C4-2B (cell line): Measurements from ENCODE around the gene WDR81.

Experiments used
- H3K27ac ChIP-seq: fragments of 450-650 bp; 2 replicates; pipeline ENCODE4 v1.5.1; 2017
- ZFX ChIP-seq: fragments of 450-650 bp; IDR thresholded peaks from 2 replicates; pipeline ENCODE4 v1.6.1; 2017
- TF ChIP-seq, protein P1 (sequence below): fragments of 450-650 bp; conservative IDR thresholded peaks from 2 replicates; pipeline ENCODE4 v1.5.1; 2017; ENCODE audit warnings: mild to moderate bottlenecking

The WDR81 gene

DNA sequence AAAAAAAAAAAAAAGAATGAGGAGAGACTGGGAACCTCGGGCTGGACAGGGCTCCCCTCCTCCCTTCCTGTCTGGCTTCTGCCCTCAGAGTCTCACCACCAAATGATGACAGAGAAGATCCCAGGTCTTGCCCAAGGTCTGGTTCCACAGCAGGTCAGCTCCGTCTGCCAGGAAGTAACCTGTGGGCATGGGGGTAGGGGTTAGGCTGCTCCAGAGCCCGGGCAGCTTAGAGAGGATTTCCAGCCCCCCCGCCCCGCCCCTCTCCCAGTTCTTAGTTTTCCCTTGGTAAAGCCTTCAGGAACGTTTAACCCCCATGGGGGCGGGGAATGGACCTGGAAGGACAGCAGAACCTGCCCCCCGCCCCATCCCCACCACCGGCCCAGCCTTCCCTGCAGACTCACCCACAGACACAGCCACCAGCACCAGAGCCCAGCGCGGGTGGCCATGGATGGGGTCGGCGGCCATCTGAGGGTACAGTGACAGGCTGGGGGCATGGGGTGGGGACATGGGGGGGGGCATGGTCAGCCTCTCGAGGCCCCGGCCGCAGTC, 15.0 kb upstream of the WDR81 start:
- no peak for TF ChIP-seq ZFX
- peak overlapping the region; percentile 77 for H3K27ac ChIP-seq

DNA sequence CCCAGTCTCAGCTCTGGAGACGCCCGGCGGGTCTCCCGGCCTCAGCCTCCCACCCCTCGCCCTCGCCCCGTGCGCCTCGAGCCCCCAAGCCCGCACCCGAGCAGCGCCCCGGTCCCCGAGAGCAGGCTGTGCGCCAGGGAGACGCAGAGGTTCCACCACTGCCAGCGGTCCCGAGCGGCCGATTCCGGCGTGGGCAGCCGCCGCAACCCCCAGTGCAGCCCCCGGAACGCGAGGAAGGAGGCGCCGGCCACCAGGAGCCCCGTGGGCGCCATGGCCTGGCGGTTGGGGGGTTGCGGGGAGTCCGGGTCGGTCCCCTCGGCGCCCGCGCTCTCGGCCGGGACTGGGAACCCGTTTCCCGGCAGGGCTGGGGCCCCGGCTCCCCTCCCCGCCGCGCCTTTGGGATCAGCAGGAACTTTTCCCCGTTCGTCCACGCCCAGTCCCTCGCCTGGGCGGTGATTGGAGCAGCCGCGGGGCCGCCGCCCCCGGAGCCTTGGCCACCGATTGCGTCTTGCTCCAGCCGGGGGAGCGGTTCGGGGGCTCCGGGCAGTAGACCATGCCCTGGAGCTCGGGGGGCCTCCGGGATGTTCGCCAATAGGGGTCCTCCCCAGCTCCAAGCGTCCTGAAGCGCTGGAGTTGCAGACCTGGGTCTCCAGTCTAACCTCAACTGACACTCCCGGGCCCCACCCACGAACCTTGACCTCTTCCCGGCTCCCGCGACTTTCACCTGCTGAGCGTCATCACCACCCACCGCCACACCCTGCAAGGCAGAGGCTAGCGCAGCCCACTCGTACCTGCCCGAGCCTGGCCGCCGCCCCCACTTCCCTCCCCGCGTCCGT, 14.3 kb upstream of the WDR81 start, which contains the start of gene TLCD2:
Gene TLCD2, minus strand, starts transcription at position 407 of the 836 bp plus-strand sequence. Its CDS starts 135 bp downstream, at position 272.
- peak within 1 kb of the TSS; percentile 77 for H3K27ac ChIP-seq
- TF ChIP-seq, protein P1, sequence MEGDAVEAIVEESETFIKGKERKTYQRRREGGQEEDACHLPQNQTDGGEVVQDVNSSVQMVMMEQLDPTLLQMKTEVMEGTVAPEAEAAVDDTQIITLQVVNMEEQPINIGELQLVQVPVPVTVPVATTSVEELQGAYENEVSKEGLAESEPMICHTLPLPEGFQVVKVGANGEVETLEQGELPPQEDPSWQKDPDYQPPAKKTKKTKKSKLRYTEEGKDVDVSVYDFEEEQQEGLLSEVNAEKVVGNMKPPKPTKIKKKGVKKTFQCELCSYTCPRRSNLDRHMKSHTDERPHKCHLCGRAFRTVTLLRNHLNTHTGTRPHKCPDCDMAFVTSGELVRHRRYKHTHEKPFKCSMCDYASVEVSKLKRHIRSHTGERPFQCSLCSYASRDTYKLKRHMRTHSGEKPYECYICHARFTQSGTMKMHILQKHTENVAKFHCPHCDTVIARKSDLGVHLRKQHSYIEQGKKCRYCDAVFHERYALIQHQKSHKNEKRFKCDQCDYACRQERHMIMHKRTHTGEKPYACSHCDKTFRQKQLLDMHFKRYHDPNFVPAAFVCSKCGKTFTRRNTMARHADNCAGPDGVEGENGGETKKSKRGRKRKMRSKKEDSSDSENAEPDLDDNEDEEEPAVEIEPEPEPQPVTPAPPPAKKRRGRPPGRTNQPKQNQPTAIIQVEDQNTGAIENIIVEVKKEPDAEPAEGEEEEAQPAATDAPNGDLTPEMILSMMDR: no peak
- TF ChIP-seq ZFX: no peak

- peak overlapping the region; percentile 77 for H3K27ac ChIP-seq
Measured at GRCh38 chr17:1710807-1711553, 13.5 kb upstream of the WDR81 start.

DNA sequence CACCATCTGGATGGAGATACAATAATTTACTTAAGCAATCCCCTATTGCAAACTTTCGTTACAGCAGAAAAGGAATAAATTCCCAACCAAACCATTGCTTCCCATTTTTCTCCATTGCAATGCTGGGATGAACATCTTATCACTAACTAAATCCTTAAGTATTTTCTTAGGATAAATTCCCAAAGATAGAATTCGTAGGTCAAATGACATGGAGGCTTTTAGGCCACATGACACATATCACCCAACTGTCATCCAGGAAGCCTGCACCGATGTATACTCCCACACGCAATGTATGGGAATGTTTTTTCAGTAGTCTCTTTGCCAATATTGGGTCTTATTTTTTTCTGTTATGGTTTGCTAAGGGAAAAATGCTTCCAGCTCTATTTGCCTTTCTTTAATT, 12.7 kb upstream of the WDR81 start:
- no peak overlapping the region for H3K27ac ChIP-seq
- TF ChIP-seq, protein P1: no peak
- TF ChIP-seq ZFX: no peak

More at GRCh38 chr17:1710807-1711553, 13.5 kb upstream of the WDR81 start:
- TF ChIP-seq, protein P1: no peak
- TF ChIP-seq ZFX: no peak

DNA sequence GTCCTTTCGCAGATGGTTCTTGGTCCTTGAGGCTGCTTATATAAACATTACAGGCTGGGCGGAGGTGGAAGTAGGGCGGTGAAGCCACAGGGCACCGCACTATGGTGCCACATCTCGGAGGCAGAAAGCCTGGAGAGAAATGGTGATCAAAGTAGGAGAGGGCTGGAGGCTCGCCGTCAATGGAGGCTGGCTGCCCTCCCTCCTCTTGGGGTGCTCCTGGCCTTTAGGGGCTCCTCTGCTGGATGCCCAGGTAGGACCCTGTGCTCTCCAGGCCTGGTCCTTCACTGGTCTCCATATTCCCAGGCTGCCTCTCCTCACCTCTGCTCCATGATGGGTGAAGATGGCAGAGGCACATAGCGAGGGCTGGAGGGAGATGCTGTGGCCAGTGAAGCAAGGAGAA, 12.2 kb upstream of the WDR81 start:
- no peak overlapping the region for H3K27ac ChIP-seq

DNA sequence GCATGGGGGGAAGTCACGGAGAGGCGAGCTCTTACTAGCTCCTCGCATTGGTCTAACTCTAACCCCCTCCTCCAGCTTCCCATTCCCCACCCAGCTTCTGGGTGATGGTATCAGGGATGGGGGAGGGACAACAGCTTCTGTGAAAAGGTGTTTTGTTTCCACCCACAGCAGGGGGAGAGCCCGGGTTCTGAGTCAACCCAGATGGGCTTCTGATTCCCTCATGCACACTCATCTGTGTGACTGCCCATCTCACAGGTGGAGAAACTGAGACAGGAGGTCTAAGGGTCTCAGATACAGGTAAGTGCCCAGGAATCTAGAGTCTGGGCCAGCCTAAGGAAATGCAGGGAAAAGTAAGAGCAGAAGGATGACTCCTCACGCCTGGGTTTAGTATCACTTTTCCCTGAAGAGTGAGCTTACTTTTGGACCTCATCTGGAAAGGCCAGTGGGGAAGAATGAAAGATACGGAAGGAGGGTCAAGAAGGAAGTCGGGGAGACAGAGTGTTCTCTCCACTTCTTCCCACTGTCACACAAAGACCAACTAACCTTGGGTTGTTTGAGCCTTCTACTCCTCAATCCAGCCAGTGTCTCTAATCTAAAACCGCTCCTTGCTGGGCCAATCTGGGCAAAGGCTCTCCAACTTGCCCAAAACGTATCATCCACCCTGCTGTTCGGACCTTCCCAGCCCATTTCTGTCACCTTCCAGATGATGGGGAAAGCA, 11.2 kb upstream of the WDR81 start:
- peak overlapping the region; percentile 98 for H3K27ac ChIP-seq
- no peak for TF ChIP-seq ZFX
- TF ChIP-seq, protein P1: no peak

More for the DNA sequence above, 12.2 kb upstream of the WDR81 start:
- no peak for TF ChIP-seq ZFX

DNA sequence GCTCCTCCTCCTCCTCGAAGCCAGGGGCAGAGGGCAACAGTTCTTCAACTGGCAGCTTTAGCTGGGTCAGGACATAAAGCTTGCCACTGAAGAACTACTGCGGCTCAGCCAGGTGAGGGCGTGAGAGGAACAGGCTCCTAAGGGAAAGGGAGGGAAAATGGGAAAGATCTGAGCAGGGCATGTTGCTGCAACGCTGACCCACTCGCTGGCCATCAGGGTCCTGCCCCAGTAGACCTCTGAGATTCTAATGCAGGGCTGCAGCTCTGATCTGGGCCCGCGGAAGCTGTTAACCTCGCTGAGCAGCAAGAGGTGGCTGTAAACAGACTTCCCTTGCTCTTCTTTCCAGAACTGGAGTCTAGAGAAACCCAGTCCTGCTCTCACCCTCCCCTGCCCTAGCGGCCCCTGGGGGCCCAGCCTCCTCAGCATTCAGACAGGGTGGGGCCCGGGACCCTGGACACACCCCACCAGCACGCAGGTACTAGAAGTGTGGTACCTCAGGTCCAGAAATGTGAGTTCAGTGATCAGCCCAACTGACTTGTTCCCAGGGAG, 10.6 kb upstream of the WDR81 start:
- no peak for TF ChIP-seq ZFX
- TF ChIP-seq, protein P1: peak; percentile 87
- H3K27ac ChIP-seq: peak overlapping the region; percentile 98
